Measurements from ENCODE around the gene NOL7.

The NOL7 gene

GRCh38 chr6:13574149-13574570, 41.0 kb upstream of the NOL7 start:
- H3K27me3 ChIP-seq (ENCODE audit: insufficient read depth, insufficient read length) = no peaks in the 10 kb centered on the region
- TF ChIP-seq YY1 (IDR thresholded peaks at IDR 0.05; ENCODE audit: insufficient read depth, insufficient read length) (no peak), SUZ12 (IDR thresholded peaks at IDR 0.05; ENCODE audit: extremely low read depth, insufficient read depth, insufficient read length) (no peak), ZNF274 (IDR thresholded peaks at IDR 0.05; ENCODE audit: low read depth, low read length) (no peak)

GRCh38 chr6:13574571-13575376, 40.4 kb upstream of the NOL7 start, which contains the start of gene SIRT5:
Gene SIRT5, plus strand, starts transcription at chr6:13574601. Its CDS starts 9,510 bp downstream, at chr6:13584111.
- peak within 1 kb of the TSS; percentile 91 for H3K9ac ChIP-seq (ENCODE audit: insufficient read length, low read depth)
- H3K27me3 ChIP-seq (ENCODE audit: insufficient read depth, insufficient read length) = no peaks in the 10 kb centered on the region
- TF ChIP-seq ZNF274 (IDR thresholded peaks at IDR 0.05; ENCODE audit: low read depth, low read length) (no peak), YY1 (IDR thresholded peaks at IDR 0.05; ENCODE audit: insufficient read depth, insufficient read length) (no peak)
- H3K4me3 ChIP-seq (ENCODE audit: insufficient read length, low read depth) = peak within 1 kb of the TSS; percentile 84
- DNase-seq (ENCODE audit: low read depth, low spot score) = peak; percentile 66
- H3K36me3 ChIP-seq (ENCODE audit: insufficient read depth, insufficient read length, low read length) = peaks cover under 1% of the 10 kb centered on the region
- H3K9me3 ChIP-seq (ENCODE audit: insufficient read depth, low read length) = no peaks in the 10 kb centered on the region
- no peaks in the 10 kb centered on the region for H3K4me1 ChIP-seq (ENCODE audit: insufficient read depth, insufficient read length)

More at GRCh38 chr6:13574149-13574570, 41.0 kb upstream of the NOL7 start:
- no peaks in the 10 kb centered on the region for H3K36me3 ChIP-seq (ENCODE audit: insufficient read depth, insufficient read length, low read length)
- H3K4me3 ChIP-seq (ENCODE audit: insufficient read length, low read depth) = peak overlapping the region; percentile 84
- peak; percentile 86 for DNase-seq (ENCODE audit: low read depth, low spot score)
- no peak overlapping the region for H3K9ac ChIP-seq (ENCODE audit: insufficient read length, low read depth)
- H3K9me3 ChIP-seq (ENCODE audit: insufficient read depth, low read length) = no peaks in the 10 kb centered on the region
- H3K4me1 ChIP-seq (ENCODE audit: insufficient read depth, insufficient read length) = no peaks in the 10 kb centered on the region

DNA sequence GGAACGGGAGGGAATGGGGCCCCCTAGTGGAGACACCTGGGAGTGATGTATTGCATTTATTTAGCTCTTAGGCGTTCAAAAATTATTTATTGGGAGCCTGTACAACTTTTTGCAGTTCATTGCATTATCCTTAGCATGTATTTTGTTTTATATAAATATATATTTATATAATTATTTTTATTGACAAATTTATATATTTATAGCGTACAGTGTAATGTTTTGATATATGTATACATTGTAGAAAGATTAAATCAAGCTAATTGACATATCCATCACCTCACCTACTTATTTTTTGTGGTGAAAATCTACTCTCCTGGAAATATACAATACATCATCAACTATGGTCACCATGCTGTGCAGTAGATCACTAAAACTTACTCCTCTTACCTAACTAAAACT, 39.8 kb upstream of the NOL7 start:
- no peaks in the 10 kb centered on the region for H3K9me3 ChIP-seq (ENCODE audit: insufficient read depth, low read length)
- DNase-seq (ENCODE audit: low read depth, low spot score) = no peak
- peak overlapping the region; percentile 84 for H3K4me3 ChIP-seq (ENCODE audit: insufficient read length, low read depth)
- peaks cover 5% of the 10 kb centered on the region for H3K36me3 ChIP-seq (ENCODE audit: insufficient read depth, insufficient read length, low read length)
- H3K27me3 ChIP-seq (ENCODE audit: insufficient read depth, insufficient read length) = no peaks in the 10 kb centered on the region
- peak overlapping the region; percentile 91 for H3K9ac ChIP-seq (ENCODE audit: insufficient read length, low read depth)
- no peak for TF ChIP-seq ZNF274 (IDR thresholded peaks at IDR 0.05; ENCODE audit: low read depth, low read length)
- TF ChIP-seq YY1 (IDR thresholded peaks at IDR 0.05; ENCODE audit: insufficient read depth, insufficient read length) = no peak
- no peak for TF ChIP-seq SUZ12 (IDR thresholded peaks at IDR 0.05; ENCODE audit: extremely low read depth, insufficient read depth, insufficient read length)
- no peaks in the 10 kb centered on the region for H3K4me1 ChIP-seq (ENCODE audit: insufficient read depth, insufficient read length)

- H3K9me3 ChIP-seq (ENCODE audit: insufficient read depth, low read length) = no peaks in the 10 kb centered on the region
- TF ChIP-seq YY1 (IDR thresholded peaks at IDR 0.05; ENCODE audit: insufficient read depth, insufficient read length) = no peak
- no peak for TF ChIP-seq ZNF274 (IDR thresholded peaks at IDR 0.05; ENCODE audit: low read depth, low read length)
- TF ChIP-seq SUZ12 (IDR thresholded peaks at IDR 0.05; ENCODE audit: extremely low read depth, insufficient read depth, insufficient read length) = no peak
- no peak overlapping the region for H3K4me3 ChIP-seq (ENCODE audit: insufficient read length, low read depth)
- DNase-seq (ENCODE audit: low read depth, low spot score) = no peak
- peaks cover 5% of the 10 kb centered on the region for H3K36me3 ChIP-seq (ENCODE audit: insufficient read depth, insufficient read length, low read length)
- H3K4me1 ChIP-seq (ENCODE audit: insufficient read depth, insufficient read length) = no peaks in the 10 kb centered on the region
- H3K9ac ChIP-seq (ENCODE audit: insufficient read length, low read depth) = no peak overlapping the region
- H3K27me3 ChIP-seq (ENCODE audit: insufficient read depth, insufficient read length) = no peaks in the 10 kb centered on the region
Measured at GRCh38 chr6:13576017-13576416, 39.1 kb upstream of the NOL7 start.

DNA sequence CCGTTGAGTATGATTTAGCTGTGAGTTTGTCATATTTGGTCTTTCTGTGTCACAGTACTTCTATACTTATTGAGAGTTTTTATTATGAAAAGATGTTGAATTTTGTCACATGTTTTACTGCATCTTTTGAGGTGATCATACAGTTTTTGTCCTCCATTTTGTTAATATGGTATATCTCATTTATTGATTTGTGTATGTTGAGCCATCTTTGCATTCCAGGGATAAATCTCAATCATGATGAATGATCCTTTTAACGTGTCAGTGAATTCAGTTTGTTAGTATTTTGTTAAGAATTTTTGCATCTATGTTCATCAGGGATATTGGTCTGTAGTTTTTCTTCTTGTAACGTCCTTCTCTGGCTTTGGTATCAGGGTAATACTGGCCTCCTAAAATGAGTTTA, 37.2 kb upstream of the NOL7 start:
- Histone ChIP-seq H3K9me3 (ENCODE audit: insufficient read depth, low read length) (no peaks in the 10 kb centered on the region), H3K27me3 (ENCODE audit: insufficient read depth, insufficient read length) (no peaks in the 10 kb centered on the region), H3K36me3 (ENCODE audit: insufficient read depth, insufficient read length, low read length) (peaks cover 9% of the 10 kb centered on the region), H3K9ac (ENCODE audit: insufficient read length, low read depth) (no peak overlapping the region), H3K4me1 (ENCODE audit: insufficient read depth, insufficient read length) (no peaks in the 10 kb centered on the region), H3K4me3 (ENCODE audit: insufficient read length, low read depth) (no peak overlapping the region)
- no peak for TF ChIP-seq YY1 (IDR thresholded peaks at IDR 0.05; ENCODE audit: insufficient read depth, insufficient read length)
- no peak for TF ChIP-seq ZNF274 (IDR thresholded peaks at IDR 0.05; ENCODE audit: low read depth, low read length)
- TF ChIP-seq SUZ12 (IDR thresholded peaks at IDR 0.05; ENCODE audit: extremely low read depth, insufficient read depth, insufficient read length) = no peak
- no peak for DNase-seq (ENCODE audit: low read depth, low spot score)

DNA sequence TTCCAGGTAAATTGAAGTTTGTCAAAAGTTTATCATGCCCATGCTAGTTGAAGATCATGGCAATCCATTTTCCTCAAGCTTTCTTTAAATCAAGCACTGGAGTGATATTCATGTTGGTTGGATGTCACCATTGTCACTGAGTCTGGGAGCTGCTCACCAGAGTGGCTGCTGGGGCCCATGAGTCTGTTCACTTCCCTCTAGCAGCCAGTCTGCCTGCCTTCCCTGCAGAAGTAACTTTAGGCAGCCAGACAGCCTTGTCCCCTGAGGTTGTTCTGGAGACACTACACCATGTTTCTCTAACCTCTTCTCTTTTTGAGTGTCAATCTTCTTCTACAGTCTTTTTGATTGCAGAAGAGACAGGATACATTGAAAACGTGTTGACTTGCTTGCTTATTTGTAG, 35.2 kb upstream of the NOL7 start:
- TF ChIP-seq YY1 (IDR thresholded peaks at IDR 0.05; ENCODE audit: insufficient read depth, insufficient read length) (no peak), ZNF274 (IDR thresholded peaks at IDR 0.05; ENCODE audit: low read depth, low read length) (no peak), SUZ12 (IDR thresholded peaks at IDR 0.05; ENCODE audit: extremely low read depth, insufficient read depth, insufficient read length) (no peak)
- H3K36me3 ChIP-seq (ENCODE audit: insufficient read depth, insufficient read length, low read length) = peaks cover 20% of the 10 kb centered on the region

GRCh38 chr6:13581700-13582229, 33.4 kb upstream of the NOL7 start:
- no peak for DNase-seq (ENCODE audit: low read depth, low spot score)
- H3K27me3 ChIP-seq (ENCODE audit: insufficient read depth, insufficient read length) = no peaks in the 10 kb centered on the region
- H3K4me1 ChIP-seq (ENCODE audit: insufficient read depth, insufficient read length) = no peaks in the 10 kb centered on the region
- H3K9ac ChIP-seq (ENCODE audit: insufficient read length, low read depth) = no peak overlapping the region
- no peak for TF ChIP-seq YY1 (IDR thresholded peaks at IDR 0.05; ENCODE audit: insufficient read depth, insufficient read length)
- TF ChIP-seq SUZ12 (IDR thresholded peaks at IDR 0.05; ENCODE audit: extremely low read depth, insufficient read depth, insufficient read length) = no peak
- no peak for TF ChIP-seq ZNF274 (IDR thresholded peaks at IDR 0.05; ENCODE audit: low read depth, low read length)
- H3K9me3 ChIP-seq (ENCODE audit: insufficient read depth, low read length) = no peaks in the 10 kb centered on the region
- no peak overlapping the region for H3K4me3 ChIP-seq (ENCODE audit: insufficient read length, low read depth)
- peaks cover 23% of the 10 kb centered on the region for H3K36me3 ChIP-seq (ENCODE audit: insufficient read depth, insufficient read length, low read length)

More for the DNA sequence above, 35.2 kb upstream of the NOL7 start:
- DNase-seq (ENCODE audit: low read depth, low spot score) = no peak
- Histone ChIP-seq H3K9me3 (ENCODE audit: insufficient read depth, low read length) (no peaks in the 10 kb centered on the region), H3K4me1 (ENCODE audit: insufficient read depth, insufficient read length) (no peaks in the 10 kb centered on the region), H3K4me3 (ENCODE audit: insufficient read length, low read depth) (no peak overlapping the region), H3K27me3 (ENCODE audit: insufficient read depth, insufficient read length) (no peaks in the 10 kb centered on the region), H3K9ac (ENCODE audit: insufficient read length, low read depth) (no peak overlapping the region)

All from NT2/D1 (cell line).